AG09309 (cell line): ENCODE data around the gene IGSF23.

Experiments
- DNase-seq: peaks from one replicate; pipeline ENCODE4 v3.0.0-alpha.2; 2010; ENCODE audit warnings: low read depth
- H3K4me3 ChIP-seq: 2 replicates; pipeline ENCODE4 v1.5.1; 2011; ENCODE audit warnings: mild to moderate bottlenecking, low read depth, low read length, moderate library complexity; ENCODE audit not compliant: control insufficient read depth
- CTCF ChIP-seq: IDR thresholded peaks from 2 replicates; pipeline ENCODE4 v1.5.1; 2011; ENCODE audit warnings: mild to moderate bottlenecking, low read depth, low read length, inconsistent platforms; ENCODE audit not compliant: insufficient read depth, control insufficient read depth; ENCODE audit errors: missing control alignments

Gene IGSF23

GRCh38 chr19:44645407-44646048 is 32.2 kb downstream of the IGSF23 start:
- H3K4me3 ChIP-seq, result no peak overlapping the region
- DNase-seq, result no peak
- no peak for TF ChIP-seq CTCF

GRCh38 chr19:44646049-44646416 is 32.7 kb downstream of the IGSF23 start:
- H3K4me3 ChIP-seq, result no peak overlapping the region
- no peak for TF ChIP-seq CTCF

GRCh38 chr19:44647144-44647543 is 33.8 kb downstream of the IGSF23 start:
- H3K4me3 ChIP-seq, result no peak overlapping the region
- DNase-seq, result no peak
- no peak for TF ChIP-seq CTCF

More at GRCh38 chr19:44646049-44646416, 32.7 kb downstream of the IGSF23 start:
- DNase-seq, result no peak

- no peak overlapping the region for H3K4me3 ChIP-seq
- peak; percentile 42 for DNase-seq
- TF ChIP-seq CTCF, result no peak
These were observed 35.4 kb downstream of the IGSF23 start for GRCh38 chr19:44648631-44649251.

GRCh38 chr19:44649578-44650145 is 36.3 kb downstream of the IGSF23 start:
- no peak for DNase-seq
- TF ChIP-seq CTCF, result no peak

GRCh38 chr19:44653343-44653742 is 40.0 kb downstream of the IGSF23 start:
- H3K4me3 ChIP-seq, result no peak overlapping the region
- no peak for DNase-seq
- TF ChIP-seq CTCF, result no peak

More at GRCh38 chr19:44649578-44650145, 36.3 kb downstream of the IGSF23 start:
- H3K4me3 ChIP-seq, result no peak overlapping the region
